HL-60 (cell line): ENCODE data around the gene GDAP2.

Experiments used
- DNase-seq, 2 experiments: peaks; one replicate each; pipeline ENCODE4 v3.0.0-alpha.2; 2010 to 2020; ENCODE audit warnings: low read depth in 1 of 2, low spot score in 1 of 2
- H3K27ac ChIP-seq: fragments of 250-450 bp; sonication (Bioruptor Pico); replicated peaks from 2 replicates; pipeline ENCODE4 v1.5.1; 2020; ENCODE audit warnings: mild to moderate bottlenecking, moderate library complexity
- H3K27me3 ChIP-seq: fragments of 250-450 bp; sonication (Bioruptor Pico); 2 replicates; pipeline ENCODE4 v1.5.1; 2021; ENCODE audit warnings: mild to moderate bottlenecking, moderate library complexity; ENCODE audit not compliant: insufficient read depth, poor library complexity, severe bottlenecking
- H3K4me3 ChIP-seq: replicated peaks from 2 replicates; pipeline ENCODE4 v1.5.1; 2011; ENCODE audit warnings: mild to moderate bottlenecking, control low read depth, low read length; ENCODE audit not compliant: insufficient read depth
- GABPA ChIP-seq: IDR thresholded peaks from 2 replicates; pipeline ENCODE4 v1.6.1; 2012; ENCODE audit warnings: low read depth
- POLR2AphosphoS5 ChIP-seq: IDR thresholded peaks from 2 replicates; pipeline ENCODE4 v1.6.1; 2012; ENCODE audit warnings: low read depth
- SPI1 ChIP-seq: IDR thresholded peaks from 2 replicates; pipeline ENCODE4 v1.6.1; 2012; ENCODE audit warnings: low read depth, mild to moderate bottlenecking, borderline replicate concordance
- TF ChIP-seq, protein P1 (sequence below): IDR thresholded peaks from 2 replicates; pipeline ENCODE4 v1.6.1; 2012; ENCODE audit warnings: low read depth; ENCODE audit not compliant: insufficient replicate concordance
- TF ChIP-seq, protein P2 (sequence below): IDR thresholded peaks from one replicate; pipeline ENCODE4 v1.5.1; 2011; ENCODE audit warnings: low read length, control low read depth, inconsistent platforms; ENCODE audit not compliant: insufficient read depth

The GDAP2 gene

DNA sequence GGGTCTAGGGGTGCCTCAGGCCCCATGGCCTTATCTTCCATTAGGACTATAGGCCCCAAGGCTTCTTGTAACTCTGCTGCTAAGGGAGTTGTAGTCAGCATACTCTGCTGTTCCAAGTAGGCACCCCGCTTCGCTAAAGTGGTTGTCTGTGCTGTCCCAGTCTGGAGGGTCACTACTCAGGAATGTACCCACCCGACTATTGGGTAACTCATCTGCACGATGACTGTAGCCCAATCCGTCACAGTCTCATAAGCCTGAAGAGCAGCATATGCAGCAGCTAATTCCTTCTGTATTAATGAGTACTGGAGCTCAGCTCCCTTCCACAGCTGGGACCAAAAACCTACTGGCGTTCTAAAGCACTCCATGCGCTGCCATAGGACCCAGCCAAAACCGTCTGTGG lies 111.0 kb downstream of the GDAP2 start:
- no peak for DNase-seq

DNA sequence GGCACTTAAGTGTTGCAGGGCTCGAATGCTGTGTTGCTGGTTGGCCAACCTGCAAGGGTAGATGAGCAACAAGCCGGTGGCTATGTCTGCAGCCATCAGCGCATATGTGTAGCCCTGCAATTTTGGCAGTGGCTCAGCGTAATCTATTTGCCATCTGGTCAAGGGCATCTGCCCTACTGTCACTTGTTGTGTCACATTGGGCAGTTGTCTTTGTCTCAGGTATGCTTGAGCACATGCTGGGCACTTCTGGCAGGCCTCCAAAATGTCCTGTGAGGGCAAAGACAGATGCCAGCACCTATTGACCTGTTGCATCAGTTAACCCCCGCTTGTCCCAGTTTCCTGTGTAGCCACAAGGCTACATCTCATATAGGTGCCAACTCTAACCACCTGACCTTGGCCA lies 111.8 kb downstream of the GDAP2 start:
- no peak overlapping the region for H3K27ac ChIP-seq
- no peak for DNase-seq
- no peaks in the 10 kb centered on the region for H3K27me3 ChIP-seq
- no peak overlapping the region for H3K4me3 ChIP-seq
- TF ChIP-seq, protein P1, sequence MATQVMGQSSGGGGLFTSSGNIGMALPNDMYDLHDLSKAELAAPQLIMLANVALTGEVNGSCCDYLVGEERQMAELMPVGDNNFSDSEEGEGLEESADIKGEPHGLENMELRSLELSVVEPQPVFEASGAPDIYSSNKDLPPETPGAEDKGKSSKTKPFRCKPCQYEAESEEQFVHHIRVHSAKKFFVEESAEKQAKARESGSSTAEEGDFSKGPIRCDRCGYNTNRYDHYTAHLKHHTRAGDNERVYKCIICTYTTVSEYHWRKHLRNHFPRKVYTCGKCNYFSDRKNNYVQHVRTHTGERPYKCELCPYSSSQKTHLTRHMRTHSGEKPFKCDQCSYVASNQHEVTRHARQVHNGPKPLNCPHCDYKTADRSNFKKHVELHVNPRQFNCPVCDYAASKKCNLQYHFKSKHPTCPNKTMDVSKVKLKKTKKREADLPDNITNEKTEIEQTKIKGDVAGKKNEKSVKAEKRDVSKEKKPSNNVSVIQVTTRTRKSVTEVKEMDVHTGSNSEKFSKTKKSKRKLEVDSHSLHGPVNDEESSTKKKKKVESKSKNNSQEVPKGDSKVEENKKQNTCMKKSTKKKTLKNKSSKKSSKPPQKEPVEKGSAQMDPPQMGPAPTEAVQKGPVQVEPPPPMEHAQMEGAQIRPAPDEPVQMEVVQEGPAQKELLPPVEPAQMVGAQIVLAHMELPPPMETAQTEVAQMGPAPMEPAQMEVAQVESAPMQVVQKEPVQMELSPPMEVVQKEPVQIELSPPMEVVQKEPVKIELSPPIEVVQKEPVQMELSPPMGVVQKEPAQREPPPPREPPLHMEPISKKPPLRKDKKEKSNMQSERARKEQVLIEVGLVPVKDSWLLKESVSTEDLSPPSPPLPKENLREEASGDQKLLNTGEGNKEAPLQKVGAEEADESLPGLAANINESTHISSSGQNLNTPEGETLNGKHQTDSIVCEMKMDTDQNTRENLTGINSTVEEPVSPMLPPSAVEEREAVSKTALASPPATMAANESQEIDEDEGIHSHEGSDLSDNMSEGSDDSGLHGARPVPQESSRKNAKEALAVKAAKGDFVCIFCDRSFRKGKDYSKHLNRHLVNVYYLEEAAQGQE, result no peak
- no peak for TF ChIP-seq GABPA
- TF ChIP-seq SPI1, result no peak
- TF ChIP-seq, protein P2, sequence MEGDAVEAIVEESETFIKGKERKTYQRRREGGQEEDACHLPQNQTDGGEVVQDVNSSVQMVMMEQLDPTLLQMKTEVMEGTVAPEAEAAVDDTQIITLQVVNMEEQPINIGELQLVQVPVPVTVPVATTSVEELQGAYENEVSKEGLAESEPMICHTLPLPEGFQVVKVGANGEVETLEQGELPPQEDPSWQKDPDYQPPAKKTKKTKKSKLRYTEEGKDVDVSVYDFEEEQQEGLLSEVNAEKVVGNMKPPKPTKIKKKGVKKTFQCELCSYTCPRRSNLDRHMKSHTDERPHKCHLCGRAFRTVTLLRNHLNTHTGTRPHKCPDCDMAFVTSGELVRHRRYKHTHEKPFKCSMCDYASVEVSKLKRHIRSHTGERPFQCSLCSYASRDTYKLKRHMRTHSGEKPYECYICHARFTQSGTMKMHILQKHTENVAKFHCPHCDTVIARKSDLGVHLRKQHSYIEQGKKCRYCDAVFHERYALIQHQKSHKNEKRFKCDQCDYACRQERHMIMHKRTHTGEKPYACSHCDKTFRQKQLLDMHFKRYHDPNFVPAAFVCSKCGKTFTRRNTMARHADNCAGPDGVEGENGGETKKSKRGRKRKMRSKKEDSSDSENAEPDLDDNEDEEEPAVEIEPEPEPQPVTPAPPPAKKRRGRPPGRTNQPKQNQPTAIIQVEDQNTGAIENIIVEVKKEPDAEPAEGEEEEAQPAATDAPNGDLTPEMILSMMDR, result no peak
- TF ChIP-seq POLR2AphosphoS5, result no peak

More for the DNA sequence above, 111.0 kb downstream of the GDAP2 start:
- Histone ChIP-seq H3K27me3 (no peaks in the 10 kb centered on the region), H3K27ac (no peak overlapping the region), H3K4me3 (no peak overlapping the region)
- no peak for TF ChIP-seq SPI1
- TF ChIP-seq, protein P1, result no peak
- TF ChIP-seq, protein P2, result no peak
- TF ChIP-seq GABPA, result no peak
- no peak for TF ChIP-seq POLR2AphosphoS5

DNA sequence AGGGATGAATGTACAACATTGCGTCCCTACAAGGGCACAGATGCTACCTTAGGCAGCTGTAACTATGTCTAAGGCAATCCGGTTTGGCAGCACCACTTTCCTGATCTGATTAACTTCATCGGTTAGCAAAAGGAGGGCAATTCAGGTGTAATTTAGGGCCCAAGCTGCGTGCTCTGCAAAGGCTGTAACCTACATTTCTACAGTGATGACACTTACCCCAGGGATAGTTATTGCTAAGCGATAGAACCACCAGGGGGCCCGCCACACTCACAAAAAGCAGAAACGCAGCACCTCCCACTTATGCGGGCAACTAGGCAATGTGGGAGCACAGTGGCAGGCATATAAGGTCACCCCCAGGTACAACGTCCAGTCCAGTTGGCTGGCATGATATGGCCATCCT lies 113.5 kb downstream of the GDAP2 start:
- no peak overlapping the region for H3K4me3 ChIP-seq
- DNase-seq, result no peak
- no peaks in the 10 kb centered on the region for H3K27me3 ChIP-seq
- no peak overlapping the region for H3K27ac ChIP-seq
- TF ChIP-seq POLR2AphosphoS5 (no peak), SPI1 (no peak), GABPA (no peak)
- TF ChIP-seq, protein P2, result no peak
- TF ChIP-seq, protein P1, result no peak
